ENCODE measurements around the gene PEX12.
"Not testable (repeated sequence)": the region's sequence is repeated elsewhere in the genome, so short reads cannot be mapped to it uniquely, and the experiment has no call there.

GRCh38 chr17:35610746-35611145, 32.4 kb upstream of the PEX12 start:
- TF ChIP-seq RAD21 (conservative IDR thresholded peaks at IDR 0.05 in 1 of 2, IDR thresholded peaks at IDR 0.05 in 1 of 2); SMC3 (IDR thresholded peaks at IDR 0.05); CTCF (IDR thresholded peaks at IDR 0.05); POLR2A (IDR thresholded peaks at IDR 0.05; ENCODE audit: low read length); REST (IDR thresholded peaks at IDR 0.05); EP300 (IDR thresholded peaks at IDR 0.05); RCOR1 (IDR thresholded peaks at IDR 0.05; ENCODE audit: low read depth, low read length): not testable (repeated sequence)
- TF ChIP-seq, protein P1, sequence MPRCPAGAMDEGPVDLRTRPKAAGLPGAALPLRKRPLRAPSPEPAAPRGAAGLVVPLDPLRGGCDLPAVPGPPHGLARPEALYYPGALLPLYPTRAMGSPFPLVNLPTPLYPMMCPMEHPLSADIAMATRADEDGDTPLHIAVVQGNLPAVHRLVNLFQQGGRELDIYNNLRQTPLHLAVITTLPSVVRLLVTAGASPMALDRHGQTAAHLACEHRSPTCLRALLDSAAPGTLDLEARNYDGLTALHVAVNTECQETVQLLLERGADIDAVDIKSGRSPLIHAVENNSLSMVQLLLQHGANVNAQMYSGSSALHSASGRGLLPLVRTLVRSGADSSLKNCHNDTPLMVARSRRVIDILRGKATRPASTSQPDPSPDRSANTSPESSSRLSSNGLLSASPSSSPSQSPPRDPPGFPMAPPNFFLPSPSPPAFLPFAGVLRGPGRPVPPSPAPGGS (IDR thresholded peaks at IDR 0.05): not testable (repeated sequence)
- TF ChIP-seq, protein P2, sequence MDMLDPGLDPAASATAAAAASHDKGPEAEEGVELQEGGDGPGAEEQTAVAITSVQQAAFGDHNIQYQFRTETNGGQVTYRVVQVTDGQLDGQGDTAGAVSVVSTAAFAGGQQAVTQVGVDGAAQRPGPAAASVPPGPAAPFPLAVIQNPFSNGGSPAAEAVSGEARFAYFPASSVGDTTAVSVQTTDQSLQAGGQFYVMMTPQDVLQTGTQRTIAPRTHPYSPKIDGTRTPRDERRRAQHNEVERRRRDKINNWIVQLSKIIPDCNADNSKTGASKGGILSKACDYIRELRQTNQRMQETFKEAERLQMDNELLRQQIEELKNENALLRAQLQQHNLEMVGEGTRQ (IDR thresholded peaks at IDR 0.05): not testable (repeated sequence)
